ENCODE results near the gene RPS29. TPM values are rescaled to one million over a fixed set of nuclear protein-coding genes. Genes with fewer than 3 reads are reported as not detected.

The RPS29 gene
- total and polyA plus RNA-seq, 9 of the 15 experiments (the other 6 are each of a cell fraction or from before 2014, with no cell fraction given): 1,545 to 5,012 (median 2,448) TPM

GRCh38 chr14:49598485-49599300, 12.5 kb upstream of the RPS29 start, which contains the start of gene LRR1 (continued):
- TF ChIP-seq ARID4B (CRISPR knock-in tag; IDR thresholded peaks at IDR 0.05): peak; percentile 89
- TF ChIP-seq MTA2 (IDR thresholded peaks at IDR 0.05; ENCODE audit: low read depth): no peak
- peak; percentile 87 for TF ChIP-seq RBBP5 (IDR thresholded peaks at IDR 0.05; ENCODE audit: borderline replicate concordance, insufficient read depth, low read length, poor library complexity, severe bottlenecking)
- TF ChIP-seq POLR2G (IDR thresholded peaks at IDR 0.05; ENCODE audit: low read depth, low read length): peak; percentile 96
- no peak for TF ChIP-seq PTTG1 (tag; IDR thresholded peaks at IDR 0.05; ENCODE audit: low read depth)
- no peak for TF ChIP-seq ZFP30 (CRISPR knock-in tag; IDR thresholded peaks at IDR 0.05; ENCODE audit: borderline replicate concordance)
- no peak for TF ChIP-seq RHOXF2B (CRISPR knock-in tag; conservative IDR thresholded peaks at IDR 0.05)
- no peak for TF ChIP-seq KDM2B (CRISPR knock-in tag; IDR thresholded peaks at IDR 0.05)
- TF ChIP-seq SUPT5H (IDR thresholded peaks at IDR 0.05): peak; percentile 90
- TF ChIP-seq SMC3 (conservative IDR thresholded peaks at IDR 0.05; ENCODE audit: insufficient read depth, low read depth, low read length): no peak
- no peak for TF ChIP-seq ZNF12 (CRISPR knock-in tag; IDR thresholded peaks at IDR 0.05)
- TF ChIP-seq XRCC4 (IDR thresholded peaks at IDR 0.05; ENCODE audit: extremely low read depth, insufficient read depth, insufficient read length): no peak
- no peak for TF ChIP-seq KAT8 (IDR thresholded peaks at IDR 0.05; ENCODE audit: low read depth)
- no peak for TF ChIP-seq CHAMP1 (IDR thresholded peaks at IDR 0.05)
- TF ChIP-seq UBTF (IDR thresholded peaks at IDR 0.05; ENCODE audit: borderline replicate concordance in 1 of 2, low read depth in 2 of 2, low read length in 2 of 2): peak in 1 of 2 experiments; percentile 95; a peak in 2 of 4 replicates
- TF ChIP-seq ZBTB7A (IDR thresholded peaks at IDR 0.05; ENCODE audit: borderline replicate concordance, control insufficient read depth, low read depth, low read length): no peak
- TF ChIP-seq NFE2 (IDR thresholded peaks at IDR 0.05; ENCODE audit: low read depth): peak; percentile 70
- TF ChIP-seq HDAC3 (IDR thresholded peaks at IDR 0.05; ENCODE audit: borderline replicate concordance, partially characterized antibody): no peak
